Measurements from ENCODE around the gene MYD88.
"Not testable (repeated sequence)": the region's sequence is repeated elsewhere in the genome, so short reads cannot be mapped to it uniquely, and the experiment has no call there.

MYD88 gene

DNA sequence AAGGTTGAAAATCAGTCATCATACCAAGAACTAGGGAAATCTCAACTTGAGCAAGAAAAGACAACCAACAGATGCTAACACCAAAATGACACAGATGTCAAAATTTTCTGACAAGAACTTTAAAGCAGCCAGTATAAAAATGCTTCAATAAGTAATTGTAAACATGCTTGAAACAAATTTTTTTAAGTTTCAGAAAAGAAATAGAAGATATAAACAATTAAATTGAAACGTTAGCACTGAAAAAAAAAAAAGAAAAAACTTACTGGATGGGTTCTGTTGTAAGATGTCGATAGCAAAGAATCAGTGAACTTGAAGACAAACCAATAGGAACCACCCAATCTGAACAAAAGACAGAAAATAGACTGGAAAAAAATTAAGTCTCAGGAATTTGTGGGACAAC, 8.0 kb downstream of the MYD88 start:
- DNase-seq, result no peak

- no peak for DNase-seq
Measured at GRCh38 chr3:38147421-38147820, 9.0 kb downstream of the MYD88 start.

GRCh38 chr3:38148311-38148882, 9.9 kb downstream of the MYD88 start:
- no peak for DNase-seq

GRCh38 chr3:38149708-38150107, 11.2 kb downstream of the MYD88 start:
- DNase-seq, result no peak

DNA sequence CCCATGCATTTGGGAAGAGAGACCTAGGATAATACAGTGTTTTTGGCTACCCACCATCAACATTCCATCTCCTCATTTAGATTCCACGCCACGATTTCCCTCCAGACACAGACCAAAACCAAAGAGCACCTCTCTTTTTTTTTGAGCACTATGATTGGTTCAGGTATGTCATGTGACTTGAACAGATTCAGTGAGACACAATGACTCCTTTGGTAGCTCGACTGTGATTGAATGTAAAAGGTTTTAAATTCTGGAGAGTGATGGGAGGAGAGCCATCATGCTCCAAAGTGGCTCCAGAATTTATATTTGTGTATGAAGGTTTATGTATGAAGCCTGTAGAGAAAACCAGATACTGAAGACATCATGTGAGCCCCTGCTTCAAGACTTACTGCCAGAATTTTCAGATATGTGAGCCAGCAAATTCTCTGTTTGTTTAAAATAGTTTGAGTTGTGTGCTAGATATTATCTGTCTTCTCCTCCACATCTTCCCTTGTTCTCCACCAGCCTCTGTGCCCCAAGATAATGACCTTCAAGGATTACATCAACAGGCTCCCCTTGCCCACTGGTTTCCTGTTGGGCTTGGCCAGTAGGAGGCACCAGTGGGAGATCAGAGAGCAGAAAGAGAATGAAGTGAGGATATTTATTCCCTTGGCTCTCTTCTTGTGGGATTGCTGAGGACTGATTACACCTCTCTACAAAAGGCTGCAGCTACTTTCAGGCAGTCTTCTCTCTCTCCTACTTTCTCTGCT, 12.5 kb downstream of the MYD88 start:
- no peak for DNase-seq

- DNase-seq, result peak; percentile 28 to 45
Measured at GRCh38 chr3:38151667-38152265, 13.3 kb downstream of the MYD88 start.

- no peak for DNase-seq
Measured at GRCh38 chr3:38152609-38153008, 14.1 kb downstream of the MYD88 start.

GRCh38 chr3:38153221-38153620, 14.8 kb downstream of the MYD88 start:
- DNase-seq, result no peak

DNA sequence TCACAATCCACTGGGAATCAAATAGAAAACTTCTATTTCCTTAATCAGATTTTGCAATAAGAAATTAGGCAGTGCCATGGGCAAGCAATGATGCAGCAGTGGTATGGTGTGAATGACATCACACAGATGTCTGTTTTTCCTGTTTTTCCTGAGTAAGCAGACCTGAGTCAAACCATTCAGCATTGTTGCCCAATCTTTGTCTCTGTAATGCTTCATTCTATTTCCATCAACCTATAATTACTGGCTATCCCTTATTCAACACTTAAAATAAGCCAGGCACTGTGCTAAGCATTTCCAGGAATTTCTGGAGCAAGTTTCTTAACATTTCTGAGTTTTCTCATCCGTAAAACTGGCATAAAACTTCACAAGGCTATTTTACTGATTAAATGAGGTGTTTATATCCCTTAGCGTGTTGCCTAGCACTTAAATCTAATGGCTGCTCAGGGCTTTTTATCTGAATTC, 15.6 kb downstream of the MYD88 start:
- peak in 1 of 2 donors; percentile 40 for DNase-seq

DNA sequence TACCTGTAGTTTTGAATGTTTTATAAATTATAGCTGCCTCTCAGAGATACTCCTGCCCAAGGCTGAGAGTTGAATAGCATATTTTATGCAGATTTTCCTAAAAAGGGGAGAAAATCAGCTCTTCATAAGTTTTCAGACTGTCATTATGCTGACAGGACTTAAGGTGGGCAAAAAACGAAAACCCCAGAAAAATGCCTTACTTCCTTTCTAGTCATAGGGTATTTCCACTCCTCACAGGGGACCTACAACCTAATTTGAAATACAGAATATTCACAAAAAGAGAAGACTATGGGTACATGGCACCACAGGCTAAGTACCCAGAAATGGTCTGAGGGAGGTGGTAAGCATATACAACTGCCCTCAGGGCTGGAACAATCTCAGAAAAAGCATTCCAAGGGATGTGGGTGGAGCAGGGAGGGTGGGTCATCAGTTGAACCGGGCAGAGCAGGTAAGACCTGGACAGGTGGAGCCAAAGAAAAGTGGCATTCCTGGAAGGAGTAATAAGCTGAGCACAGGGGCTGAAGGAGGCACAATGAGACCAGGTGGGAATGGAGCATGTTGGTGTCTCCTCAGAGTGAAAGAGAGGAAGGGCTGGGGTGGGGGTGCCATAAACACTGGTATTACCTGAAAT, 16.3 kb downstream of the MYD88 start:
- DNase-seq, result no peak

- no peak for DNase-seq
Measured at GRCh38 chr3:38155825-38156224, 17.4 kb downstream of the MYD88 start.

DNA sequence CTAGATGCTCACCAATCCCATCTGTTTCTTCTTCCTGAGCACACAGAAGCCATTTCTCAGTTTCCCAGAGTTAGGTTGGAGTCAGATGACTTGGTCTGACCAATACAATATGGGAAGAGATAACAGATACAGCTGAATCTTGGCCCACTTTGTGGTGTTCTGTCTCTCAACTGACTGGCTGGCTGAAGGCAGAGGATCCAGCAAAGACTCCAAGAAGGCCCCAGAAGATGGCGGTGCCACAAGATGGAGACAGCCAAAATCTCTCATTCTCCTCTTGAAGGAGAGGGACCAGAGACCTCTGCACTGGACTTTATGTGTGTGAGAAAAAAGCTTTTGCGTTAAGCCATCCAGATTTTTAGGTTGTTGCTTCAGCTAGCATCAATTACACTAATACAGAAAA, 18.7 kb downstream of the MYD88 start:
- no peak for DNase-seq

DNA sequence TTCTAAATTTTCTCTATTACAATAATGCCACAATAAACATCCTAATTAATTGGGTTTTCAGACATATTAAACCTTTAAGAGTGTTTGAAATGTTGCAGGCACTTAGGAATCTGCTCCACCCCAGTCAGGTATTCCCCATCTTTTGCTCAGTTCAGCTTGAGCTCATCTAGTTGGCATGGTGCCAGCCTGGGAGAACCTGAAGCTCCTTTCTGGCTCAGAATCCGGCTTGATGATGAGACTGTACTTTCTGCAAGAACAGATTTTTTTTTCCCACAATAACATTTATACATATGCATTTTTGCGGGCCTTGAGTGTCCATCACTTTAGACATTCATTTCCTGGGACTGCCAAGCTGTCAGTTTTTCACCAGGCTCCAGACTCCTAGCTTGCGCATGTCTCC, 19.1 kb downstream of the MYD88 start:
- no peak for DNase-seq

DNA sequence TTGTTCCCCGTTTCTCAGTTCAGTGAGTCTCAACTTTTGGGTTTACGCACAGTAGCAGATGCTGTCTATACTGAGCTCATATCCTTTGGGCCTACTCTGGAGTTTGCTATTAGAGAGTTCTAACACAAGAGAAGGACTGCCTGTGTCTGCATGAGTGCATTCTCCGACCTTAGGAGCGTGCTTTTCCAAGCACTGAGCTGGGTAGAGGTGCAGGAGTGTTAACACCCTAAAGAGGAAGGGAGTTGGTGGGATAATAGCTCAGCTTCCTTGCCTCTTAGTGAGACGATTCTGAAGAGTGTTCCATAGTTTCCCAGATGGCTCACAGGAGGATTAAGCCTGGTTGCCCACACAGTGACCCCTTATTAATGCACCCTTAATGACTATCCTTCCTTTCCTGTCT, 20.0 kb downstream of the MYD88 start:
- no peak for DNase-seq

DNA sequence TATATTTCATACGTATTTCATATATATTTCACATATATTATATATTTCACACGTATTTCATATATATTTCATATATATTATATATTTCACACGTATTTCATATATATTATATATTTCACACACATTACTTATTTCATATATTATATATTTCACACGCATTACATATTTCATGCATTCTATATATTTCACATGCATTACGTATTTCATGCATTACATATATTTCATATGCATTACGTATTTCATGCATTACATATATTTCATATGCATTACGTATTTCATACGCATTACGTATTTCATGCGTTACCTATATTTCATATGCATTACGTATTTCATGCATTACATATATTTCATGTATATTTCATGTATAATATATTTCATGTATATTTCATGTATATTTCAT, 22.2 kb downstream of the MYD88 start:
- not testable (repeated sequence) for DNase-seq

- peak; percentile 34 to 37 for DNase-seq
Measured at GRCh38 chr3:38163117-38163840, 24.8 kb downstream of the MYD88 start.

DNA sequence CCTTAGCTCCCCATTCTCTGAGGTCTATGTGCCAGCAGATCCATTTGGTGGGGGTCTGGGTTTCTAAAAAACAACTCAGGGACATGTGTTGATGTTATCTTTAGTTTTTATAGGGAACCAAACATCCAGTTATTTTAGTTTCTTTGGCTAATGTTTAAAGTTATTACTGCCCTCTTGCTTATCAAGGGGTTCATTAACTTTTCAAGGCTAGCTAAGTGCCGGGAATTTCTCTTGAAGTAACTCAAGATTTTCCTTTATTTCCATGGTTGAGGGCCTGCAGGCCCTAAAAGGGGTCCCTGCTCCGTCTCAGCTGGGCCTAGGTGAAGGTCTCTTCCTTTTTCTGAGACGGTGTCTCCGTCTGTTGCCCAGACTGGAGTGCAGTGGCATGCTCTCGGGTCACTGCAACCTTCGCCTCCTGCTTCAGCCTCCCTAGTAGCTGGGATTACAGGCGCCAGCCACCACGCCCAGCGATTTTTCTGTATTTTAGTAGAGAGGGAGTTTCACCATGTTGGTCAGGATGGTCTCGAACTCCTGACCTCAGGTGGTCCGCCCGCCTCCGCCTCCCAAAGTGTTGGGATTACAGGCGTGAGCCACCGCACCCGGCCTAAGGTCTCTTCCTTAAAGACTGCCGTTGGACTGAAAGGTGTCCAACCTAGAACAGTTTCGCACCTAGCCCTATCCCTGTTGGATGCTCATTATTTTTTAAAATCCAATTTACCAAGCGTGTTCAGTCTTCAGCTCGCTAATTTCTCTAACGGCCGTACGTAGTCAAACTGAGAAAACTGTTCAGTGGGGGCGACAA, 25.6 kb downstream of the MYD88 start:
- no peak for DNase-seq

- no peak for DNase-seq
Measured at GRCh38 chr3:38164643-38164951, 26.1 kb downstream of the MYD88 start.

DNA sequence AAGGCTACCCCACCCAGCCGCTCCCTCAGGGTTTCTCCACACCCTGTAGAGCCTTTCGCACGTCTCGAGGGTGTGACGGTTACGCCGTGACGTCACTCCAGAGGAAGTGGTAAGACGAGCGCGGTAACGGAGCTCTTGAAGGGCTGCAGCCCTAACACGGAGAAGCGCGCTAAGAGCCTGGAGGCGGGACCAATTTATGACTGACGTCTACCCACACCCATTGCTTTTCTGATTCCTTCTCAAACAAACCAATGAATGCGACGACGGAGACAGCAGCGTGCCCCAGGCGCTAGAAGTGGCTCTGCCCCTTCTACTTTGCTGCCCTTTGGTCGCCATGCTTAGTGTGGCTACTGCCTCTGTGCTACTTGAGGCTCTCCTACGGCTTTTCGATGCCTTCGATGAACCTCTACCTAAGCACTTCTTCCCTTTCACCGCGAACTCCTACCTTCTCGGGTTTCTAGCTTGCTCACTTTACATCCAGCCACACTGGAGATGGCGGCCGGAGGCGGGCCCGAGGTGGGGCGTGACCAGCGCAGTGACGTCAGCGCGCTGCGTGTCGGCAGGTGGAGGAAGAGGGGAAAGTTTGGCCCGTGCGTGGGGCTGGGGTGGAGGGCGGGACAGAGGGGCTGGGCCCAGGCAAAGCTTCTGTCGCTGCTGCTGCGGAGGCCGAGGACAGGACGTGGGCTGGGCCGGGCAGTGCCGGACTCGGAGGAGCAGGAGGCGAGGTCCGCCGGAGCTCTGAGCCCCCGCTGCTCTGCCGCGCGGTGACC, 26.7 kb downstream of the MYD88 start, which contains the start of gene OXSR1:
TSS of gene OXSR1 (plus strand) at position 586 of the 770 bp plus-strand sequence. CDS start 340 bp downstream, outside the sequence.
- DNase-seq, result peak; percentile 98 to 99

DNA sequence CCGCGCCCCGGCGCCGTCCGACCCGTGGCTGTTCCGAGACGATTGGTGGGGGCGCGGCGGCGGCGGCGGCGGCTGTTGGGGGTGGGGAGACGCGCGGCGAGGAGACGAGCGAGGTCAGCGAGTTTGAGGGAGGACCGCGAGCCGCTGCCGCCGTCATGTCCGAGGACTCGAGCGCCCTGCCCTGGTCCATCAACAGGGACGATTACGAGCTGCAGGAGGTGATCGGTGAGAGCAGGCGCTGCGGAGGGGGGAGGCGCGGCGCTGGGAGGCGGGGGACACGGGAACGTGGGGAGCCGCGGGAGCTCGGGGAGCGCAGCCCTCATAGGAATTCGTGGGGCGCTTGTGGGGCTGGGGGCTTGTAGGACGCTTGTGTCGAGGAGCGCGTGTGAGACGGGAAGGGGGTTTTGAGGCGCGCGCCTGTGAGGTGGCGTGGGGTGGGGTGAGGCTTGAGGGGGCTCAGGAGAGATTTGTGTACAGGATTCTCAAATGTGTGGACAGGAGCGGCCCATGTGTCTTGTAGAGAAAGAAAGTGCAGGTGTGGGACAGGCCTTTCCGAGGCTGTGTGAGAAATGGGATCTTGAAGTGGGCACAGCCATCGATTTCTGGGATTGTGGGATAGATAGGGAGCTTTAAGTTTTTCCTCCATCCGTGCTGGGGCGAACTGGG, 27.4 kb downstream of the MYD88 start:
- no peak for DNase-seq

GRCh38 chr3:38167591-38167990, 29.1 kb downstream of the MYD88 start:
- DNase-seq, result no peak

Data from CD4-positive, alpha-beta T cell treated with Interleukin-1 beta for 1 hour (primary cell).